Activated CD4-positive, alpha-beta T cell treated with anti-CD3 and anti-CD28 coated beads, Interleukin-2, amount 10 ng/mL, durations not matched to agents 7 days and 5 days (primary cell): Measurements from ENCODE around the gene ADAM23. TPM values are rescaled to one million over a fixed set of nuclear protein-coding genes. Genes with fewer than 3 reads are reported as not detected.

Experiments
- CTCF ChIA-PET: fragments of 350-600 bp; sonication (Branson Sonifier 250); formaldehyde crosslinking; loops from one replicate; lab custom pipeline; 2021; ENCODE audit warnings: antibody characterized with exemption; lab: Charles Lee
- POLR2A ChIA-PET: fragments of 350-600 bp; sonication (Branson Sonifier 250); formaldehyde crosslinking; loops from one replicate; lab custom pipeline; 2021; ENCODE audit warnings: antibody characterized with exemption; lab: Charles Lee
- DNase-seq: peaks from one replicate; pipeline ENCODE4 v3.0.0-alpha.2; 2020
- H3K27ac Mint-ChIP-seq: one replicate; pipeline ENCODE4 v1.8.0; 2021; ENCODE audit warnings: mild to moderate bottlenecking, moderate library complexity, mixed read lengths
- H3K27me3 Mint-ChIP-seq: one replicate; pipeline ENCODE4 v1.8.0; 2021; ENCODE audit warnings: mixed read lengths
- H3K36me3 Mint-ChIP-seq: one replicate; pipeline ENCODE4 v1.8.0; 2021; ENCODE audit warnings: low read depth, mixed read lengths
- H3K4me1 Mint-ChIP-seq: one replicate; pipeline ENCODE4 v1.8.0; 2021; ENCODE audit warnings: mixed read lengths
- H3K4me3 Mint-ChIP-seq: one replicate; pipeline ENCODE4 v1.8.0; 2021; ENCODE audit warnings: mild to moderate bottlenecking, moderate library complexity, mixed read lengths
- H3K9me3 Mint-ChIP-seq: one replicate; pipeline ENCODE4 v1.8.0; 2021; ENCODE audit warnings: mixed read lengths
- total RNA-seq, 2 experiments: library from RNA; stranded (reverse); gene quantifications; one replicate each; pipeline ENCODE4 v1.2.3, GENCODE V29; 2021

Gene ADAM23
- total RNA-seq, 2 experiments from 2014 or later = 0.75 to 0.89 TPM

DNA sequence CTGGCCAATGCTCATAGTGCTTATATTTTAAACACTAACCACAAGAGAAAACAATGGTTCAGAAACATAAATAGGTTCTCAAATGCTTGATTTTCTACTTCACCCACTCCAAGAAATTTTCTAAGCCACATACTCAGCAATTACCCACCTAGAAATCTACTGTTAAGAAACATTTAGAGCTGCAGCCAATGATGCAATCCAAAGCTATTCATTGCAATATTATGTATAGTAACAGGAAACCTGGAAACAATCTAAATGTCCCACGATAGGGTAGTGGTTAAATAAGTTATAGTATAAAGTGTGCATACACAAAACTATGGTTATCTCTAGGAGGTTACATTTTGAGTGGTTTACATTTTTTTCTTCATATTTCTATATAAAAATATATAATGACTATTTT, 204.7 kb downstream of the ADAM23 start:
- no peaks in the 10 kb centered on the region for H3K36me3 Mint-ChIP-seq
- H3K27me3 Mint-ChIP-seq = peaks cover 10% of the 10 kb centered on the region
- ChIA-PET POLR2A (no interaction called here), CTCF (interaction anchor here (0.6 kb wide), 1 partner anchor 95 kb away, joined by 3 read pairs; no protein-coding TSS in a partner anchor)
- no peak overlapping the region for H3K27ac Mint-ChIP-seq
- H3K4me1 Mint-ChIP-seq = no peaks in the 10 kb centered on the region
- H3K4me3 Mint-ChIP-seq = no peak overlapping the region
- no peaks in the 10 kb centered on the region for H3K9me3 Mint-ChIP-seq
- no peak for DNase-seq

DNA sequence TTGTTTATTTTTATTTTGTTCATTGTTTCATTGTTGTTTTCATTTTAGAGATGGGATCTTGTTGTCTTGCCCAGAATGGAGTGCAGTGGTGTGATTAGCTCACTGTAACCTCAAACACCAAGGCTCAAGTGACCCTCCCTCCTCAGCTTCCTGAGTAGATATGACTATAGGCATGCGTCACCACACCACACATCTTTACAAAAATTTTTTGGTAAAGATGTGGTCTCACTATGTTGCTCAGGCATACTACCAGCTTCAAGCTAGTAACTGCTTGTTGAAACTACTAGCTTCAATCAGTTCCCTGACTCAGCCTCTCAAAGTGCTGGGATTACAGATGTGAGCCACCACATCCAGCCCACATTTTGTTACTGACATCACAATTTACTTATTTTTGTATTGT, 213.8 kb downstream of the ADAM23 start:
- Mint-ChIP-seq H3K27me3 (peaks cover 8% of the 10 kb centered on the region), H3K36me3 (no peaks in the 10 kb centered on the region), H3K4me3 (no peak overlapping the region), H3K9me3 (peaks cover 2% of the 10 kb centered on the region), H3K4me1 (no peaks in the 10 kb centered on the region), H3K27ac (no peak overlapping the region)
- ChIA-PET POLR2A (no interaction called here), CTCF (no interaction called here)
- no peak for DNase-seq

DNA sequence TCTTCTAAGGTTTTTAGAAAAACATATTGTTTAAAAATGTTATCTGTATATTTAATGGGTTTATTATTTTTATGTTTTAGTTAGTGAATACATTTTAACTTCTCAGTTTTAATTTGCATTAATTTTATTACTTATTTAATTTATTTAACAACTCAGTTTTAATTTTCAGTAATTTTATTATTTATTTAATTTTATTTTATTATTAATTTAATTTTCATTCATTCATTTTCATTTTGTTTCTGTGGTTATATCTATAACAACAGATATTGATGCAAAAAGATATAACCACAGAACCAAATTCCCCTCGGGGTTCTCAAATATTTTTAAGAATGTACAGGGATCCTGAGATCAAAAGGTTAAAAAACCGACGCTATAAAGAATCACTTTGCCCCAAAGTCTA, 221.9 kb downstream of the ADAM23 start:
- Mint-ChIP-seq H3K9me3 (no peaks in the 10 kb centered on the region), H3K27ac (no peak overlapping the region), H3K4me1 (no peaks in the 10 kb centered on the region), H3K36me3 (no peaks in the 10 kb centered on the region), H3K27me3 (peaks cover 9% of the 10 kb centered on the region), H3K4me3 (no peak overlapping the region)
- POLR2A ChIA-PET = no interaction called here
- no peak for DNase-seq
- CTCF ChIA-PET = no interaction called here

Other genes with a start within 250 kb of the ADAM23 start
- 10 to 100 TPM in 1 of 2 experiments, 1 to 10 TPM in 1; 9.7 to 12.4 TPM for gene ZDBF2, start 168.9 kb upstream of the ADAM23 start, total RNA-seq
- not detected for gene FAM237A, start 199.0 kb downstream of the ADAM23 start, total RNA-seq